Neural progenitor cell (in vitro differentiated cells): Measurements from ENCODE around the gene CLCN4. TPM values are rescaled to one million over a fixed set of nuclear protein-coding genes. Genes with fewer than 3 reads are reported as not detected.
A peak's percentile ranks its signal among the peaks of the same experiment; 100 is the strongest.

ENCODE experiments used
- DNase-seq: peaks from one replicate; pipeline ENCODE4 v3.0.0-alpha.2; 2016; ENCODE audit warnings: low spot score
- H2AFZ ChIP-seq: fragments of 200-600 bp; sonication (generic); replicated peaks from 2 replicates; pipeline ENCODE4 v1.6.1; 2016; ENCODE audit warnings: antibody characterized with exemption
- H3F3A ChIP-seq: fragments of 200-600 bp; sonication (generic); 2 replicates; pipeline ENCODE4 v1.6.1; 2016; ENCODE audit warnings: antibody characterized with exemption, low read depth
- H3K27ac ChIP-seq: fragments of 200-600 bp; sonication (generic); 2 replicates; pipeline ENCODE4 v1.5.1; 2016; ENCODE audit warnings: mild to moderate bottlenecking
- H3K27me3 ChIP-seq: fragments of 200-600 bp; sonication (generic); 2 replicates; pipeline ENCODE4 v1.6.1; 2016; ENCODE audit warnings: mild to moderate bottlenecking, moderate library complexity
- H3K36me3 ChIP-seq: fragments of 200-600 bp; sonication (generic); 2 replicates; pipeline ENCODE4 v1.5.1; 2016
- H3K4me1 ChIP-seq: fragments of 200-600 bp; sonication (generic); 2 replicates; pipeline ENCODE4 v1.6.1; 2016; ENCODE audit warnings: mixed run types
- H3K4me2 ChIP-seq: fragments of 200-600 bp; sonication (generic); 2 replicates; pipeline ENCODE4 v1.6.1; 2016
- H3K4me3 ChIP-seq: fragments of 200-600 bp; sonication (generic); 2 replicates; pipeline ENCODE4 v1.5.1; 2016
- H3K79me2 ChIP-seq: fragments of 200-600 bp; sonication (generic); 2 replicates; pipeline ENCODE4 v1.6.1; 2016; ENCODE audit warnings: low read depth
- H3K9ac ChIP-seq: fragments of 200-600 bp; sonication (generic); 2 replicates; pipeline ENCODE4 v1.6.1; 2016
- H3K9me3 ChIP-seq: fragments of 200-600 bp; sonication (generic); 2 replicates; pipeline ENCODE4 v1.5.1; 2016; ENCODE audit warnings: low read depth
- H4K20me1 ChIP-seq: fragments of 200-600 bp; sonication (generic); 2 replicates; pipeline ENCODE4 v1.6.1; 2016; ENCODE audit warnings: low read depth
- H3K27ac Mint-ChIP-seq: 3 replicates; pipeline ENCODE4 v1.8.0; 2021; ENCODE audit warnings: mixed read lengths
- H3K27me3 Mint-ChIP-seq: 2 replicates; pipeline ENCODE4 v1.8.0; 2022; ENCODE audit warnings: low read depth, mild to moderate bottlenecking, inconsistent platforms, moderate library complexity, mixed read lengths; ENCODE audit not compliant: insufficient read depth
- H3K36me3 Mint-ChIP-seq: 3 replicates; pipeline ENCODE4 v1.8.0; 2021; ENCODE audit warnings: mixed read lengths
- H3K4me1 Mint-ChIP-seq: 3 replicates; pipeline ENCODE4 v1.8.0; 2021; ENCODE audit warnings: mixed read lengths
- H3K4me3 Mint-ChIP-seq: 3 replicates; pipeline ENCODE4 v1.8.0; 2021; ENCODE audit warnings: mild to moderate bottlenecking, moderate library complexity, mixed read lengths
- H3K9me3 Mint-ChIP-seq: 3 replicates; pipeline ENCODE4 v1.8.0; 2020; ENCODE audit warnings: mixed read lengths
- EZH2 ChIP-seq: fragments of 200-600 bp; sonication (generic); IDR thresholded peaks from 2 replicates; pipeline ENCODE4 v1.6.1; 2017; ENCODE audit warnings: antibody characterized with exemption, mild to moderate bottlenecking, moderate library complexity
- EZH2phosphoT487 ChIP-seq: fragments of 200-600 bp; sonication (generic); IDR thresholded peaks from 2 replicates; pipeline ENCODE4 v1.6.1; 2017; ENCODE audit warnings: antibody characterized with exemption
- total RNA-seq: library from RNA; depleted of rRNA; stranded (reverse); fragments of >200 nt; gene quantifications from 2 replicates; pipeline ENCODE4 v1.2.3, GENCODE V29; 2015; ENCODE audit warnings: low replicate concordance
- TF ChIP-seq, protein P1 (sequence below): fragments of 200-600 bp; sonication (generic); IDR thresholded peaks from 2 replicates; pipeline ENCODE4 v1.5.1; 2017; ENCODE audit warnings: antibody characterized with exemption, mild to moderate bottlenecking

CLCN4 gene
- total RNA-seq, 1 donor from 2014 or later, result 6.6 TPM

DNA sequence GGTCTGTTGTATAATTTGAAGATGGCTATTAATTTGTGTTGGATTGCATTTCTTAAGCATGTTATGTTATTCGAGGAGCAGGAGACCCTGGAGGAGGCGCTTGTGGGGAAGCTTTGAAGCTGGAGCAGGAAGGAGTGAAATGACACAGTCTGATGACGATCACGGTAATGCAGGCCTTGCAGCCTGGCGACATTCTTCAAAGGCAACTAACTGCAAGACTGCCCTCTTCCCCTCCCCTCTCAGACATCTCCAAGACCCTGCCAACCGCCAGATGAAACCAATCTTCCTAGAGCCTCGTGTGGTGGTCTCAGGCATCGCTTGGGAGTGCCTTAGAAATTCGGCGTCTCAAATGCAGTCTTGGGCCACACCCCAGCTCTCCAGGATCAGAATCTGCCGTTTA is 16.1 kb downstream of the CLCN4 start:
- H3K4me1 ChIP-seq, result no peaks in the 10 kb centered on the region
- DNase-seq, result no peak
- H2AFZ ChIP-seq, result no peak overlapping the region
- H3F3A ChIP-seq, result no peaks in the 10 kb centered on the region
- H3K4me3 Mint-ChIP-seq, result no peak overlapping the region
- H3K9me3 Mint-ChIP-seq, result peaks cover 17% of the 10 kb centered on the region
- peaks cover 23% of the 10 kb centered on the region for H3K4me1 Mint-ChIP-seq
- H3K27me3 ChIP-seq, result no peaks in the 10 kb centered on the region
- H3K27ac ChIP-seq, result no peak overlapping the region
- peaks cover 6% of the 10 kb centered on the region for H3K27me3 Mint-ChIP-seq
- no peak overlapping the region for H3K4me2 ChIP-seq
- H4K20me1 ChIP-seq, result no peaks in the 10 kb centered on the region
- no peak overlapping the region for H3K4me3 ChIP-seq
- H3K9me3 ChIP-seq, result no peaks in the 10 kb centered on the region
- H3K36me3 ChIP-seq, result no peaks in the 10 kb centered on the region
- no peaks in the 10 kb centered on the region for H3K79me2 ChIP-seq
- no peak overlapping the region for H3K27ac Mint-ChIP-seq
- peaks cover 10% of the 10 kb centered on the region for H3K36me3 Mint-ChIP-seq
- TF ChIP-seq EZH2 (no peak), EZH2phosphoT487 (no peak)
- TF ChIP-seq, protein P1, sequence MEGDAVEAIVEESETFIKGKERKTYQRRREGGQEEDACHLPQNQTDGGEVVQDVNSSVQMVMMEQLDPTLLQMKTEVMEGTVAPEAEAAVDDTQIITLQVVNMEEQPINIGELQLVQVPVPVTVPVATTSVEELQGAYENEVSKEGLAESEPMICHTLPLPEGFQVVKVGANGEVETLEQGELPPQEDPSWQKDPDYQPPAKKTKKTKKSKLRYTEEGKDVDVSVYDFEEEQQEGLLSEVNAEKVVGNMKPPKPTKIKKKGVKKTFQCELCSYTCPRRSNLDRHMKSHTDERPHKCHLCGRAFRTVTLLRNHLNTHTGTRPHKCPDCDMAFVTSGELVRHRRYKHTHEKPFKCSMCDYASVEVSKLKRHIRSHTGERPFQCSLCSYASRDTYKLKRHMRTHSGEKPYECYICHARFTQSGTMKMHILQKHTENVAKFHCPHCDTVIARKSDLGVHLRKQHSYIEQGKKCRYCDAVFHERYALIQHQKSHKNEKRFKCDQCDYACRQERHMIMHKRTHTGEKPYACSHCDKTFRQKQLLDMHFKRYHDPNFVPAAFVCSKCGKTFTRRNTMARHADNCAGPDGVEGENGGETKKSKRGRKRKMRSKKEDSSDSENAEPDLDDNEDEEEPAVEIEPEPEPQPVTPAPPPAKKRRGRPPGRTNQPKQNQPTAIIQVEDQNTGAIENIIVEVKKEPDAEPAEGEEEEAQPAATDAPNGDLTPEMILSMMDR, result no peak
- H3K9ac ChIP-seq, result no peak overlapping the region

DNA sequence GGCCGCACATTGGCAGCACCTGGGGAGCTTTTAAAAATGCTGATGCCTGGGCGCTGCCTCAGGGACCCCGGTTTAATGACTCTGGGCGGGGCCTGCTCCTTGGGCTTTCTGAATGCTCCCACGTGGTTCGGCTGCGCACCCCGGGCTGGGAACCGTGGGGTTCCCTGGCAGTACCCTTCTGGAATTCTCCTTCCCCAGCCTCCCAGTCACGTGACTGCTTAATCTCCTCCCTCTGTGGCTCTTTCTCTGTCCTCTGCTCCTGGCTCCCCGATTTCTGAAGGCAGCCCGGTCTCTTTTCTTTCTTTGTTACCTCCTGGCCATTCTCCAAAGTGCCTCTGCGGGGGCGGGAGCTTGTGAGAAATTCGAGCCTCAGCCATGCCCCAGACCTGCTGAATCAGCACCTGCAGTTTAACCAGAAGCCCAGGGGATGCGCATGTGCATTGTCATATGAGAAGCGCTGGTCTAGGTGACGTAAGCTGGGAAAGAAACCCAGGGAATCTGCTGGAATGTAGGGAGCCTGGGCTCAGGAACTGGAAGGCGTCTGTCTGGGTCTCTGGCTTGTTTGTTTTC is 16.6 kb downstream of the CLCN4 start:
- no peak overlapping the region for H3K4me2 ChIP-seq
- H3K4me1 Mint-ChIP-seq, result peaks cover 23% of the 10 kb centered on the region
- H3K9me3 ChIP-seq, result no peaks in the 10 kb centered on the region
- H3K4me1 ChIP-seq, result no peaks in the 10 kb centered on the region
- TF ChIP-seq, protein P1, result no peak
- TF ChIP-seq EZH2phosphoT487 (no peak), EZH2 (no peak)
- H3K27ac ChIP-seq, result peak overlapping the region; percentile 13
- no peaks in the 10 kb centered on the region for H4K20me1 ChIP-seq
- peak; percentile 73 for DNase-seq
- no peak overlapping the region for H3K9ac ChIP-seq
- peaks cover 17% of the 10 kb centered on the region for H3K9me3 Mint-ChIP-seq
- no peaks in the 10 kb centered on the region for H3K79me2 ChIP-seq
- no peak overlapping the region for H2AFZ ChIP-seq
- peak overlapping the region; percentile 91 for H3K27ac Mint-ChIP-seq
- H3K4me3 Mint-ChIP-seq, result peak overlapping the region; percentile 69
- no peaks in the 10 kb centered on the region for H3K36me3 ChIP-seq
- H3K27me3 Mint-ChIP-seq, result peaks cover 9% of the 10 kb centered on the region
- no peak overlapping the region for H3K4me3 ChIP-seq
- peaks cover 10% of the 10 kb centered on the region for H3K36me3 Mint-ChIP-seq
- no peaks in the 10 kb centered on the region for H3F3A ChIP-seq
- no peaks in the 10 kb centered on the region for H3K27me3 ChIP-seq

DNA sequence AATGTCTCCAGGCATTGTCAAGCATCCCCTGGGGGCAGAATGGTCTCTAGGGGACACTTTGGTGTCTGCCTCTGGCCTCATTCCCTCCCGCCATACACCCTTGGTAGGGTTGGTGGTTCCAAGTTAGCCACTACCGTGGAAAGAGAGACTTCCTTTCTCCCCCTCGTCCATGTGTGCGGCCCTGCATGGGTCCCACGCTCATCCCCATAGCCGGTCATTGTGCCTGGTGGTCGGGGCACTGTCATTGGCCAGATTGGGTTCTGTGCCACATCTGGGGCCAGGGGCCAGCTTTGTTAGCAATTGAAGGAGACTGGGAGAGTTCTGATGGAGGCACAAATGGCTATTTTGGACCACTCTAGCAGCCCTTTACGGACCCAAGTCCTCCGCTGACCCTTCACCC is 17.3 kb downstream of the CLCN4 start:
- Mint-ChIP-seq H3K9me3 (peaks cover 14% of the 10 kb centered on the region), H3K27me3 (peaks cover 9% of the 10 kb centered on the region), H3K4me3 (no peak overlapping the region), H3K27ac (no peak overlapping the region), H3K36me3 (peaks cover 10% of the 10 kb centered on the region), H3K4me1 (peaks cover 23% of the 10 kb centered on the region)
- TF ChIP-seq EZH2 (no peak), EZH2phosphoT487 (no peak)
- TF ChIP-seq, protein P1, result no peak
- Histone ChIP-seq H4K20me1 (no peaks in the 10 kb centered on the region), H3K4me1 (no peaks in the 10 kb centered on the region), H3K79me2 (no peaks in the 10 kb centered on the region), H3K9me3 (no peaks in the 10 kb centered on the region), H3K4me2 (no peak overlapping the region), H3F3A (no peaks in the 10 kb centered on the region), H3K27ac (no peak overlapping the region), H3K9ac (no peak overlapping the region), H3K27me3 (no peaks in the 10 kb centered on the region), H2AFZ (no peak overlapping the region), H3K36me3 (no peaks in the 10 kb centered on the region), H3K4me3 (no peak overlapping the region)
- no peak for DNase-seq
